Limb (tissue), 2 donors: ENCODE measurements around the gene AKR1A1.
"Not testable (repeated sequence)": the region's sequence is repeated elsewhere in the genome, so short reads cannot be mapped to it uniquely, and the experiment has no call there.

Experiments
- DNase-seq, 2 donors: peaks; one replicate each; pipeline ENCODE4 v3.0.0-alpha.2; 2016; ENCODE audit errors: extremely low spot score in 2 of 2

AKR1A1 gene

DNA sequence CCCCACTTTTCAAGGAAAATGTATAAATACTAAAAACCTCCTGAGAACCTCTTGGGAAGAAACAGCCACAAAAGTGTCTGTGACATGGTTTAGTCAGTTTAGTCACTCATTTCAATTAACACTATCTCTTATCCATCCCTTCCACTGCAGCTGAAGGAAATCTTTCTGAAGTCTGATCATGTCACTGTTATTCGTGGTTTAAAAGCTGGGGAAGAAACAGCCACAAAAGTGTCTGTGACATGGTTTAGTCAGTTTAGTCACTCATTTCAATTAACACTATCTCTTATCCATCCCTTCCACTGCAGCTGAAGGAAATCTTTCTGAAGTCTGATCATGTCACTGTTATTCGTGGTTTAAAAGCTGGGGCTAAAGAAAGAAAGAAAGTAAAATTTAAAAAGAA is 27.1 kb upstream of the AKR1A1 start:
- DNase-seq, result not testable (repeated sequence)

DNA sequence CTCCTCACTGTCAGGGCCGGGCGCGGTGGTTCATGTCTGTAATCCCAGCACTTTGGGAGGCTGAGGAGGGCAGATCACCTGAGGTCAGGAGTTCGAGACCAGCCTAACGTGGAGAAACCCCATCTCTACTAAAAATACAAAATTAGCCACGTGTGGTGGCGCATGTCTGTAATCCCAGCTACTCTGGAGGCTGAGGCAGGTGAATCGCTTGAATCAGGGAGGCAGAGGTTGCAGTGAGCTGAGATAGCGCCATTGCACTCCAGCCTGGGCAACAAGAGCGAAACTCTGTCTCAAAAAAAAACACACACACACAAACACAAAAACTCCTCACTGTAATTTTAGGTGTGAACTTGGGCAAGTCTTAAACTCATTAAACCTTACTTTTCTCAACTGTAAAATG is 26.7 kb upstream of the AKR1A1 start:
- not testable (repeated sequence) for DNase-seq

DNA sequence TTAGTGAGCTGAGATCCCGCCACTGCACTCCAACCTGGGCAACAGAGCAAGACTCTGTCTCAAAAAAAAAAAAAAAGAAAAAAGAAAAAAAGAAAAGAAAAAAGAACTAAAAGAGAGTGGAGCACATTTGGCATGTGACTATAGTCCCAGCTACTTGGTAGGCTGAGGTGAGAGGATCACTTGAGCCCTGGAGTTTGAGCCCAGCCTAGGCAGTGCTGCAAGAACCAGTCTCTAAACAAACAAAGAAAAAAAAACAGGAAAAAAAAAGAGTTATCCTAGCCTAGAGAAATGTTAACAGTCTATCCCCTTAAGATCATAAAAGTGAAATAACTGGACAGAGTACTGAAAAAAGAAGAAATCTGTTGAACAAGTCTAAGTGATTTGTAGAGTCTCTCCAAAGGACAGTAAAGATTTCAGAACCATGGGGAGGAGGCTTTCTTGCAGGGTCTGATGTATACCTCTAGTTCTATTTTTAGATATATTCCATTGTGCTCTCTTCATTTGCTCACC is 24.4 kb upstream of the AKR1A1 start:
- no peak for DNase-seq

DNA sequence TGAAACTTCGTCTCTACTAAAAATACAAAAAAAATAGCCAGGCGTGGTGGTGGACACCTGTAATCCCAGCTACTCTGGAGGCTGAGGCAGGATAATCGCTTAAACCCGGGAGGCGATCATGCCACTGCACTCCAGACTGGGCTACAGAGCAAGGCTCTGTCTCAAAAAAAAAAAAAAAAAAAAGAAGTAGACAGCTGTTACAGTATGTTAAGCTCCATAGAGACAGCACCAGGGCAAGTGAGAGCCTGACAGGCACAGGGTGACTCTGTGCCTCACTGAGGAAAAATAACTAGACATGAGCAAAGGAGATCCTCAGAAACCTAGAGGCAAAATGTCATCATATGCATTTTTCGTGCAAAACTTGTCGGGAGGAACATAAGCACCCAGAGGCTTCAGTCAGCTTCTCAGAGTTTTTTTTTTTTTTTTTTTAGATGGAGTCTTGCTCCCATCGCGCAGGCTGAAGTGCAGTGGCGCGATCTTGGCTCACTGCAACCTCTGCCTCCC is 19.9 kb upstream of the AKR1A1 start:
- no peak for DNase-seq

DNA sequence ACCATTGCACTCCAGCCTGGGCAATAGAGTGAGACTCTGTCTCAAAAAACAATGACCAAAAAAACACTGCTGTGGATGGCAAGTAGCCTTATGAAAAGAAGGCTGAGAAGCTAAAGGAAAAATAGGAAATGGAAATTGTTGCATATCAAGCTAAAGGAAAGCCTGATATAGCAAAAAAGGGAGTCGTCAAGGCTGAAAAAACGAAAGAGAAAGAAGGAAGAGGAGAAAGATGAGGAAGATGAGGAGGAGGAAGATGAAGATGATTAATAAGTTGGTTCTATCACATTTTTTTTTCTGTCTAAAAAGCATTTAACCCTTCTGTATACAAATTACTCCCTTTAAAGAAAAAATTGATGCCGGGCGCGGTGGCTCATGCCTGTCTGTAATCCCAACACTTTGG is 18.8 kb upstream of the AKR1A1 start:
- DNase-seq, result no peak

DNA sequence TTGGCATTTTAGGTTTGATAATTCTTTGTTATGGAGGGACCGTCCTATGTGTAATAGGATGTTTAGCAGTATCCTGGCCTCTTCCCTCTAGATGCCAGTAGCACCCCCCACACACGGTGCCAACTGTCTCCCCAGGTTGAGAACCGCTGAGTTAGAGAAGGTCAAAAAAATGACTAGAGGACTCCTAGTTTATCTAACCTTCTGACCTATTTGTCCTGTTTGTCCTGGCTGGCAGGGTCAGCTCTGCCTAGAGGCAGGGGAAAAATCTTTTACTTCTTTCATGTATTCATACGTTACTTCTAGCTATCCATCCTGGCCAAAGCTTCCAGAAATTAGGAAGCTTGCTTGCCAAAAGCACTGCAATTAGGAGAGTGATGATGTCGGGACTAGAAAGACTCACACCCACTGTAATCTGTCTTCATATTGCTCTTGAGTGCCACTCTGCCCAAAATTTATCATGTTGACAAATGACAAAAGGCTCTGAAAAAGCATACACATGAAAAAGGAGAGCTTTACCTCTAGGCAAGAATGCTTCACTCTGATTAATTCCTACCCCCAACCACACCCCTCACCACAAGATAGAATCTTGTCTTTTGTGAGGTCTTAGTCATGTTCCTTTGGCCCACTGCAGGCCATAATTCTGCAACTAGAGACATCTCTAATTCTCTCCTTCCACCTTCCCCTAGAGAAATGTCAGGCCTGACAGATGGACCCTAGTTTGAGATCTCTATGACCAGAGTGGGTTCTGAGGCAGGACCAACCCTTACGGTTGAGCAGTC is 14.4 kb upstream of the AKR1A1 start:
- no peak for DNase-seq

DNA sequence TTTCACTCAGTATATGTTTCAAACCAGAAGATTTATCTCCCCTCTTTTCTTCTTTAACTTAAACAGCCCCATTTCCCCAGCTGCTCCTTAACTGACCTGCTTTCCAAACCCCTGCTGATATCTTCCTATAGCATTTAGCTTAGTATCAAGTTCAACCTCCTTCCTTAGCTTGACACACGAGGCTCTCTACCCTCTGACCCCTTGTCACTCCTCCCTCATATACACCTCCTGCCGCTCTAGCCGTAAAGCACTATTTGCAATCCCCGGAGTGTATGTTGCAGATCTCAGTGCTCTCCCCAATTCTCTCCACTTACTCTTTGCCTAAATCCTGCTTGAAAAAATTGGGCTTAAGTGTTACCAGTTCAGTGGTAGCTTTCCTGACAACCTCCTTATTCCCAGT is 13.7 kb upstream of the AKR1A1 start:
- DNase-seq, result no peak

DNA sequence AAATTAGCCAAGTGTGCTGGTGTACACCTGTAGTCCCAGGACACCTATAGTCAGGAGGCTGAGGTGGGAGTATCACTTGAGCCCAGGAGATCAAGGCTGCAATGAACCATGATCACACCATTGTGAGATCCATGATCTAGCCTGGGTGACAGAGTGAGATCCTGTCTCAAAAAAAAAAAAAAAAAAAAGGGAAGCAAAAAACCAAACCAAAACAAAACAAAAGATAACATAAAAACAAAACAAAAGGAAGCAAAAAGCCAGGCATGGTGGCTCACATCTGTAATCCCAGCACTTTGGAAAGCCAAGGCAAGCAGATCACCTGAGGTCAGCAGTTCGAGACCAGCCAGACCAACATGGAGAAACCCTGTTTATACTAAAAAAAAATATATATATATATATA is 9.4 kb upstream of the AKR1A1 start:
- no peak for DNase-seq

DNA sequence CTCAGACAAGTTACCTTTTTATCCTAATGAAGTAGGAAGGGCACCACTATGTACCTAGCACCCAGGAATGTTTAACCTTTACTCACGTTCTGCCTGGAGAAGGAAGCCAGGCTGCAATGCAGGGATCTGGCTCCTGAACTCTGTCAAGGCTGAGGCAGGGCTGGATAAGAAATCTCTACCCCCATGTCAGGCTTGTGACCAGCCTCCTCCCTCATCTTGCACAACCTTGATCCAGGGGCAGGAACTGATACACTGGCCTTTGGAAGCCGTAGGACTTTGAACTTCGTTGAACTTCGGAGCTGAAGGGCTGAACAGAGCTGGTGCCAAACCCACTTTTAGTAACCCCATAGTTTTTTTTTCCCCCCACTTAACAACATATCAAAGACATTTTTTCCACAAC is 8.0 kb upstream of the AKR1A1 start:
- no peak for DNase-seq

DNA sequence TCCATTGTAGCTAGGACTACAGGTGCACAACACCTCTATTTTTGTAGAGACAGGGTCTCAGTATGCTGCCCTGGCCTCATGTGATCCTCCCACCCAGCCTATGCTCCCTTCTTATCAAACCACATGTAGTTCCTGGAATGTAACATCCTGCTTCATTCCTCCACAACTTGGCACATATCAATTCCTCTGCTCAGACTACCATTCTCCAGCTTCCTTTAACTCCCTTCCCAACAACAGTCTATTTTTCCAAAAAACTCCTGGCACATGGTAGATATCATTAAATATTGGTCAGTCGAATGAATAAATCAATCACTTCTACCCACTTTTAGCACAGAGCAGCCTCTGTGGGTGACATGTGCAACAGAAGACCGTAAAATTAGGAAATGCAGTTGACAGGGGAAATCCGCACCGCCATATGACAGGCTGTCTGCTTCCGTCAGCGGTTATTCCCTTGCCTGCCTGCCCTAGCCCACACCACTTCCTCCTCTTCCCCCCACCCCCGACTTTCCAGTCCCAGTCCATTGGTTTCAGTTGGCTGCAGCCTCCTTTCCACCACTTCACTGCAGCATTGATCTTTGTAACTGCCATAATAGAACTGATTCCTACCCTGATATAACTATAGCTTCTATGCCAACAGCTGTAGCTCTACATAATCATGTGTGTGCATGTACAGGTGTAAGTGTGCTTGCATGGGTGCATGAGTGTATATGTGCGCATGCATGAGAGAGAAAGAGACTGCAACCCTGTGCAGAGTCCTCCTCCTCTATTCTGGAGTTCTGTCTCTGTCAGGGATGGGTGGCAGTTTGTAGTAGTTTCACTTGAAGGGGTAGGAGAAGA is 6.8 kb upstream of the AKR1A1 start:
- peak in 1 of 2 donors; percentile 40 for DNase-seq

DNA sequence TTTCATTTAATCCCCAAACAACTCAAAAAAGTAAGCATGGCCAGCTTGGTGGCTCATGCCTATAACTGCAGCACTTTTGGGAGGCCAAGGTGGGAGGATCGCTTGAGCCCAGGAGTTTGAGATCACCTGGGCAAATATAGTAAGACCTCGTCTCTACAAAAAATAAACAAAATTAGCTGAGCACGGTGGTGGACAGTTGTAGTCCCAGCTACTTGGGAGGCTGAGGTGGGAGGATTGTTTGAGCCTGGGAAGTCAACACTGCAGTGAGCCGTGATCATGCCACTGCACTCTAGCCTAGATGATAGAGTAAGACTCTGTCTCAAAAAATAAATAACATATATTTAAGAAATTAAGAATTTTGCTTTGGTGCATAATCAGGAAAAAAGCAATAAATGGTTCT is 6.1 kb upstream of the AKR1A1 start:
- DNase-seq, result no peak

DNA sequence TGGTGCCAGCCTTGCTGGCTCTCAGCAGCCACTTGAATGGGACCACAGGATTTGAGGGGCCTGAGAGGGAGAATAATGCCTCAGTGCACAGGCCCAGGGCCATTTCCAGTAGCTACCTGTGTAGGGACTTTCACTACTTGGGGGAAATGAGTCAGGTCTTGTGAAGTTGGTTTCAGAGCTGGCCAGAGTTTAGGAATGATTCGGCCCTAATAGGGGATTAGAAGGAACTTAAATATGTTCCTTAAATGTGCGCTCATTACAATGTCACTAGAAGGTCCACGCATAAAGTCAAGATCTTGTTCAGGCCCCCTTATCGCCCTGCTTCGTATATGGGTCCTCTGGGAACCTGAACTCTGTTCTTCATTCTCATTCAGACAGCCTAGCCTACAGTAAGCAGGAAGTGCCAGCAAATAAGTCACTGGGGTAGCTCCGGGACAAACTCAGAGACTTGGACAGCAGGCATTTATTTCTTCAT is 5.6 kb upstream of the AKR1A1 start:
- DNase-seq, result no peak

DNA sequence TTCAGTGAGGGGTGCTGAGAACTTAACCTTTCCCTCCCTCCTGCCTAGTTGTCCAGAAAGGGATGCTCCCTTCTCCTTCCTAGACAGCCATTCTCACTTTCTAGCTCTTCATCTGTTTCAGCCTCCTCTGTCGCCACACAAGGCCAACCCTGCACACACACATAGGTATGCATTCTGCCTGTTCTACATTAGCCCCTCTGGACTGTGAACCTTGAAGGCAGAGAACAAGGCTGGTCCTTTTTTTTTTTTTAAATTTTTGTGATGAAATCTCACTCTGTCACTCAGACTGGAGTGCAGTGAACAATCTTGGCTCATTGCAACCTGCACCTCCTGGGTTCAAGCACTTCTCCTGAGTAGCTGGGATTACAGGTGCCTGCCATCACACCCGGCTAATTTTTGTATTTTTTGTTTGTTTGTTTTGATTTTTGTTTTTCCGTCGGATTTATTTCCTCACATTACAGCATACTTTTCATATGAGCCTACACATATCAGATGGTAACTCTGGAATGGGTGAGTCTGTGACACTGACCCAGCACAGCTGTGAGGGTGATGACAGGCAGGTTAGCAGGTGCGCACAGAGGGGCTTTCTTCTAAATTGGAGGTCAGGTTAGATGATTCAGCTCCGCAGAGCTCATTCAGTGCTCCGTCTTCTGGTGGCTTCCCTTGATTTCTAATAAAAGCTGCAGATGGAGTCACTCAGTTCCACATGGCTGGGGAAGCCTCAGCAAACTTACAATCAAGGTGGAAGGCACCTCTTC is 4.9 kb upstream of the AKR1A1 start:
- DNase-seq, result no peak

DNA sequence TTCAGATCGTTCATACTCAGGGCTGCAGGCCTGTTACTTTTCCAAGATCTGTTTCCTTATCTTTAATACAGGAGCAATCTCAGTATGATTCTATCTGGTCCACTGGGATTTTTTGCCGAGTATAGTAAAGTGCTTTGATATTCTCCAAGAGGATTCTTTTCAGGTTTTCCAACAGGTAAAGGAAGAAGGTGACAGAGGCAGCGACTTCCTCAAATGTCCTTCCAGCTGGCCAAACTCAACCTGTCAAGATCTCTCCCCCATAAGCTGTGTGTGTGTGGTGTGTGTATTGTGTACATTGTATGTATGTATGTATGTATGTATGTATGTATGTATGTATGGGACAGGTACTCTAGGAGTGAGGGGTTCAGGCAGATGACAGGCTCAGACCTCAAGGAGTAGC is 1.1 kb downstream of the AKR1A1 start:
- DNase-seq, result no peak

DNA sequence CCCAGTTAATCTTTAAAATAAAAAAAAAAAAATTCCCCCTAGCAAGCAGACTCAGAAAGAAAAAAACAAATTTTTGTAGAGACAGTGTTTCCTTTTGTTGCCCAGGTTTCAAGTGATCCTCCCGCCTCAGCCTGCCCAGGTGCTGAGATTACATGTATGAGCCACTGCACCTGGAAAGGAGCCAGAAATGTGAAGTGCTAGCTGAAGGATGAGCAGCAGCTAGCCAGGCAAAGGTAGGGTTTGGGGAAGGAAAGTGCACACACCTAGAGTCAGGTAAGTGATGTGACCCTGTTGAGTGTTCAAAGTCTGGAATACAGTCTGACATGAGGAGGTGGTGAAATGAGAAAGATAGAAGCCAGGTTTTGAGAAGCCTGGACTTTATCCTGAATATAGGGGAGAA is 1.7 kb downstream of the AKR1A1 start:
- no peak for DNase-seq

DNA sequence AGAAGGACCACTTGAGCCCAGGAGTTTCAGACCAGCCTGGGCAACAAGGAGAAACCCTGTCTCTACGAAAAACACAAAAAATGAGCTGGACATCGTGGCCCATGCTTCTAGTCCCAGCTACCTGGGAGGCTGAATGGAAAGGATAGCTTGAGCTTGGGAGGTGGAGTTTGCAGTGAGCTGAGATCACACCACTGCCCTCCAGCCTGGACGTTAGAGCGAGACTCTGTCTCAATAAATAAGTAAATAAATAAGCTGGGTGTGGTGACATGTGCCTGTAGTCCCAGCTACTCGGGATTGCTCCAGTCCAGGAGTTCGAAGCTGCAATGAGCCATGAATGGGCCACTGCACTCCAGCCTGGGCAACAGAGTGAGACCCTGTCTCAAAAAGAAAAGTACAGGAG is 3.6 kb downstream of the AKR1A1 start:
- no peak for DNase-seq

DNA sequence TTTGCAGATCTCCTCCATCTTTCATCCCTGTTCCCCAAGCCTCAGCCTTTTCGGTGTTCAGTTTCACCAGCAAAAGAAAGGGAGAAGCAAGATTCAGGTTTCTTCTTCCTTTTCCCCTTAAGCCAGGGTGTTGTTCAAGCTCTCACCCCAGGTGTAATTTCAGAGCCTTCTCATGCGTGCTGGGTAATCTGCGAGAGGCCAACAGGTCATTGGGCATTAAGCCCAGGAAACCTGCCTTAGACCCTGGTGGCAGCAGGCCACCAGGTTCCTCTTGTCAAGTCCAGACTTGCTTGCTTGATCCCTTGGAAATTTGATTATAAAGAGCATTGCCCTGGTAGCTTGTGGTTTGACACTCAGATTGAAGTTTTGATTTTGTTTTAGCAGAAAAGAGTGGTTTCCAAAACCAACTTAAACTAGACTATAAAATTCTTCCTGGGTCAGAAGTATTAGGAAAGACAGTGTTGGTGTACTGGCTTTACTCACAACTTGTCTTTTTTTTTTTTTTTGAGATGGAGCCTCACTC is 6.9 kb downstream of the AKR1A1 start:
- no peak for DNase-seq

DNA sequence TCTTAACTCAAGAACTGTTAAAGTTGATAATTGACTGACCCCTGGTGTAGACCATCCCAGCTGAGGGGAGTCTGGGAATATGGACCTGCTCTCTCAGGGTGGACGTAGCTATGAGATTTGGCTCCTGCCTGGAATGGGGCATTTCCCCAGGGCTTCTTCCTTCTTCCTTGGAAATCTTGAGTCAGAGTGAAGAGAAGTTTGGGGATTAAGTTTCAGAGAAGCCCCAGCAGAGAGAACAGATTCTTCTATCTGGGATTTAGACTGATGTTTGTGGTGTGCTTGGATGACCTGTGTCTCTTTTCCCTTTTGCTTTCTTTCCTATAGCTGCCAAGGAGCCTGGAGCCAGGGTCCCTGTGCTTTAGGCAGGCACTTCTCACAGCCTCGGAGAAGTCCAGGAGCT is 13.2 kb downstream of the AKR1A1 start:
- DNase-seq, result no peak

DNA sequence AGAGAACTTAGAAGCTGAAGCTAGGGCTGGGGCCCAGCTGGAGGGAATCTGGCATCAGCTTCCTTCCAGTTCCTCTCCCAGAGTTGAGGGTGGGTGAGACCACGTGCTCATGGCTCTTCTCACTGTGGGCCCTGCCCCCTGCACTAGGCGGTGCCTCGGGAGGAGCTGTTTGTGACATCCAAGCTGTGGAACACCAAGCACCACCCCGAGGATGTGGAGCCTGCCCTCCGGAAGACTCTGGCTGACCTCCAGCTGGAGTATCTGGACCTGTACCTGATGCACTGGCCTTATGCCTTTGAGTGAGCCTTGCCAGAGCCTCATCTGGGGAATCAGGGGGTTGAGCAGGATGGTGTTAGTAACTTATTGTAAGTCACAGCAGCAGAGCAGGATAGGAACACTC is 16.1 kb downstream of the AKR1A1 start:
- no peak for DNase-seq

DNA sequence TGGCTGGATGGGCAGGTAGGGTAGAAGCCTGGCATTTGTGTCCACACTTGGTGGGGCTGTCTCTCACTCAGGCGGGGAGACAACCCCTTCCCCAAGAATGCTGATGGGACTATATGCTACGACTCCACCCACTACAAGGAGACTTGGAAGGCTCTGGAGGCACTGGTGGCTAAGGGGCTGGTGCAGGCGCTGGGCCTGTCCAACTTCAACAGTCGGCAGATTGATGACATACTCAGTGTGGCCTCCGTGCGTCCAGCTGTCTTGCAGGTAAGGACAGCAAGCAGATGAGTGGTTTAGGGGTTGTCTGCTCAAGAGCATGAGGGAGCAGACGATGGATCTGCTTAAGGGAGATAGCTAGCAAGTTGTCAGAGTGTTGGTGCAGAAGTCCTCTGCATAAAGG is 17.3 kb downstream of the AKR1A1 start:
- no peak for DNase-seq

DNA sequence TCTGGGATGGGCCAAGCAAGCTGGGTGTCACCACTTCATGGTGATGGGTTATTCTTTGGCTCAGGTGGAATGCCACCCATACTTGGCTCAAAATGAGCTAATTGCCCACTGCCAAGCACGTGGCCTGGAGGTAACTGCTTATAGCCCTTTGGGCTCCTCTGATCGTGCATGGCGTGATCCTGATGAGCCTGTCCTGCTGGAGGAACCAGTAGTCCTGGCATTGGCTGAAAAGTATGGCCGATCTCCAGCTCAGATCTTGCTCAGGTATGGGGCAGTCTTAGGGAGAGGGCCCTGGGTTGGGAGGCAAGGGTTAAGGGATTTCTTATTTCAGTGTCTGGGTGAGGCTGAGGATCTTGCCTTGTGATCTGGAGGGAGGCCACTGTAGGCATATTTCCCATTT is 17.8 kb downstream of the AKR1A1 start:
- DNase-seq, result no peak
